HG03342 (cell line): ENCODE data around the gene CPA1.
"Not testable (repeated sequence)": the region's sequence is repeated elsewhere in the genome, so short reads cannot be mapped to it uniquely, and the experiment has no call there.

ENCODE experiments used
- ATAC-seq: cut with Tn5 transposase; IDR thresholded peaks from one replicate; pipeline ENCODE4 v1.9.1; 2021; ENCODE audit warnings: mild to moderate bottlenecking, moderate library complexity; ENCODE audit not compliant: unreplicated experiment

Gene CPA1

DNA sequence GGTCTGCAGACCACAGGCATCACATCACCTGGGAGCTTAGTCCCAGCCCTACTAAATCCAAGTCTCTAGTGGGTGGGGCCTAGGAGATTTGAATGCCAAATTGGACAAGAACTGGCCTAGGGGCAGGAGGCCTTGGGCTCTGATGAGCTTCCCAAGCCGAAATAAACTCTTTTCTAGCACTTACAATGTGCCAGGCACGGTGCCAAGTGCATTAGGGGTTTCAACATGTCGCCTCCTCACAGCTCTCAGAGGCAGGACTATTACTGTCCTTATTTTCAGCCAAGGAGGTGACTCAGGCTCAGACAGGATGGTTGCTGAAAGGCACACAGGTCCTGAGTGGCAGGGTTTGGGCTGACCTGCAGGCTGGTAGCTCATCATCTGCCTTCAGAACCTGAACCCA lies 9.2 kb upstream of the CPA1 start:
- ATAC-seq: no peak

DNA sequence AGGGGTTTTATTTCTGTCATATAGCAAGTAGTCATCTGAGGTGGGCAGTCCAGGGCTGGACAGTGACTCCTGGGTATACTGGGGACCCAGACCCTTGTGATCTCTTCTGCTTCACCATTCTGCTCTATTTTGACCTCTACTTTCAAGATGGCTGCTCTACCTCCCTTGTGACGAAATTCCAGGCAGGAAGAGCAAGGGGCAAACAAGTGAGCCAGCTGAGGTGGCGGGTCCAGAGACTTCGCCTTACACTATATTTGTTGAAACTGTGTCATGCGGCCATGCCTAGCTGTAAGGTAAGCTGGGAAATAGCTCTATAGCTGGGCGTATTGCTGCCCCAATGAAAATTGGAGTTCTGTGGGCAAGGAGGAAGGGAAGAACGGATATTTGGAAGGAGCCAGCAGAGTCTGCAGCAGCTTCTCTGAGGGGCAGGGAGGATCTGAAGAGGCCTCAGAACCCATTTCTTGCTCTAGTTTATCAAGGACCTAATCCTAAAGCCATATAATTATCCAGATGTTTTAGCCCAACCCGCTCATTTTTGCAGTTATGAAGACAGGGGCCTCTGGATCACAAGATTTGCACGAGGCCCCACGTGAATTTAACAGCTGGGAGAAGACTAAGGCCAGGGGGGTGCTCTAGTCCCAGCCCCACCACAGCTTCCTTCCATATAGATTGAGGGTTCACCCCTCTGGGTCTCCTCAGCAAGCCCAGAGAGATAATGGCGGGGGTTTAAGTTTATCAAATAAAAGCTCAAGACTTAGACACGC lies 7.7 kb upstream of the CPA1 start:
- no peak for ATAC-seq

- no peak for ATAC-seq
Measured at GRCh38 chr7:130374507-130374906, 5.8 kb upstream of the CPA1 start.

DNA sequence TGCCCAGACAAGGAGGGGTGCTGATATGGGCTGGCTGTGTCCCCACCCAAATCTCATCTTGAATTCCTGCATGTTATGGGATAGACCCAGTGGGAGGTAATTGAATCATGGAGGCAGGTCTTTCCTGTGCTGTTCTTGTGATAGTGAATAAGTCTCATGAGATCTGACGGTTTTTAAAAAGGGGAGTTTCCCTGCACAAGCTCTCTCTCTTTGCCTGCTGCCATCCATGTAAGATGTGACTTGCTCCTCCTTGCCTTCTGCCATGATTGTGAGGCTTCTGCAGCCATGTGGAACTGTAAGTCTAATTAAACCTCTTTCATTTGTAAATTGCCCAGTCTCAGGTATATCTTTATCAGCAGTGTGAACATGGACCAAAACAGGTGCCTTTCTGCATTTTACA lies 3.8 kb upstream of the CPA1 start:
- not testable (repeated sequence) for ATAC-seq

GRCh38 chr7:130377178-130377577 lies 3.1 kb upstream of the CPA1 start:
- ATAC-seq: no peak

DNA sequence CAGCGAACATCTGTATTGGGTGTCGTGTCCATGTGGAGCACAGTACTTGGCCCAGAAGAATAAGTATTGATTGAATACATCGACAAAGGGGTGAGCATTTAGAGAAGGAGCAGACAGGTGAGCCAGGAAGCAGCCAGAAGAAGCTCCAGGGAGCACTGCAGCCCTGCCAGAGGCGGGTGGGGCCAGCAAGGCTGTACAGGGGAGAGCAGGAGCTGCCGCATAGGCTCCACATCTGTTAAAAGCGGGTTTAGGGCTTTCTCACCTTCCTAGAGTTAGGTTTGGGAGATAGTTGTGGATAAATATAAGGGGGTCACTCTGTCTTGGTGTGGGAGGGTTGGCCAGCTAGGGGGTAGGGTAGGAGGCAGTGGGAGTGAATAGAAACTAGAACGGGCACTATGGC lies 1.3 kb upstream of the CPA1 start:
- no peak for ATAC-seq

DNA sequence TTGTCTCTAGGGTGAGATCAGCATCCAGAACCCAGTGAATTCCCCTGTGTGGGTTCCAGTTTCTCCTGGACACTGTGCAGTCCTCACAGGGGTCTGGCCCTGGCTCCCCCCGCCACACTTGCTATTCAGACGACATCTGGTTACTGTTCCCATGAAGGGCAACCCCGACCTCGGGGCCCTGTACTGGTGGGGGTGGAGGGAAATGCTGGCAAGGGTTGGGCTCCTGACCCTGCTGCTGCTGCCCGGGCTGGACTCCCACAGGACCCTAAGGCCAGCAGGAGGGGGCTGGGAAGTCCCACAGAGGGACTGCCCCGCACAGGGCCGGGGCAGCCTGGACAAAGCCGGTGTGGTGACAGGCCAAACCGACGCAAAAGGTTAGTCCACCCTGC lies 768 bp upstream of the CPA1 start:
- ATAC-seq: no peak

GRCh38 chr7:130380861-130381455 lies 664 bp downstream of the CPA1 start:
- no peak for ATAC-seq

DNA sequence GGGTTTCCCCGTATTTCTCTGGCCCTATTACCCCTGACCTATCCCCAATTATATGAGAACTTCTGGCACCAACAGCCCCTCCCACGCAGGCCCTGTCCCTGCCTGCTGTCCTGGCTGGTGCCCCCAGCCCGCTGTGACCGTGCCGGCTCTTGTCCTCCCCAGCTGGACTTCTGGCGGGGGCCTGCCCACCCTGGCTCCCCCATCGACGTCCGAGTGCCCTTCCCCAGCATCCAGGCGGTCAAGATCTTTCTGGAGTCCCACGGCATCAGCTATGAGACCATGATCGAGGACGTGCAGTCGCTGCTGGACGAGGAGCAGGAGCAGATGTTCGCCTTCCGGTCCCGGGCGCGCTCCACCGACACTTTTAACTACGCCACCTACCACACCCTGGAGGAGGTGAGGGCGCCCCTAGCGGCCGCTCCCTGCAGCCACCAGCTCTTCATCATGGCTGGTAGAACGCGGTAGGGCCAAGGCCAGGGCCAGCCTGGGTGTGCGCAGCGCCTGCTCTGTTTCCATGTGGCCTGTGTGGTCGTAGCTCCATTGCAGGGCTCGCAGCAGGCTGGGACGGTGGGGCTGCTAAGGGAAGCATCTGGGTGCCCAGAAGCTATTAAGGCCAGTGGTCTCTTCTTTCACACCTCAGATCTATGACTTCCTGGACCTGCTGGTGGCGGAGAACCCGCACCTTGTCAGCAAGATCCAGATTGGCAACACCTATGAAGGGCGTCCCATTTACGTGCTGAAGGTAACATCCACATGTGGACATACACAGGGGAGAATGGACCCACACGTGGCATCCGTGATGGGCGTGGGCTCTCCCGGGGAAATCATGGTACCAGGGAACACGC lies 1.4 kb downstream of the CPA1 start:
- no peak for ATAC-seq

GRCh38 chr7:130383187-130383980 lies 3.1 kb downstream of the CPA1 start:
- ATAC-seq: no peak

DNA sequence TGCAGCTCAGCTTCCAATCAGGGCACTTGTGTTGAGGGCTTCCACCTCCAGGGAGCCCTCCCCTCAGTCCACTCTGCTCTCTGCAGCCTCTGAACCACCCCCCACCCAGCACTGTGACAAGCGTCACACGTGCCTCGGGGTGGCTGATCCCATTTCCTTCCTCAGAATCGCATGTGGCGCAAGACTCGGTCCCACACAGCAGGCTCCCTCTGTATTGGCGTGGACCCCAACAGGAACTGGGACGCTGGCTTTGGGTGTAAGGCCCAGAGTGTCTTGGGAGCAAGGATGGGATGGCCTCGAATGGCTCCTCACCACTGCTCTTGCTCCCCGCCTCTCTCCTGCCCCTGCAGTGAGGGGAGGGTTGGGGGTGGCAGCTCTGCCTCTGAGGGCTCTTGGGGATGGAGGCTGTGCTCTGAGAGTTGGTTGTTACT lies 4.1 kb downstream of the CPA1 start:
- no peak for ATAC-seq

GRCh38 chr7:130384841-130385599 lies 4.7 kb downstream of the CPA1 start:
- no peak for ATAC-seq

GRCh38 chr7:130385600-130386066 lies 5.3 kb downstream of the CPA1 start:
- no peak for ATAC-seq

- no peak for ATAC-seq
Measured at GRCh38 chr7:130386876-130387275, 6.6 kb downstream of the CPA1 start.

DNA sequence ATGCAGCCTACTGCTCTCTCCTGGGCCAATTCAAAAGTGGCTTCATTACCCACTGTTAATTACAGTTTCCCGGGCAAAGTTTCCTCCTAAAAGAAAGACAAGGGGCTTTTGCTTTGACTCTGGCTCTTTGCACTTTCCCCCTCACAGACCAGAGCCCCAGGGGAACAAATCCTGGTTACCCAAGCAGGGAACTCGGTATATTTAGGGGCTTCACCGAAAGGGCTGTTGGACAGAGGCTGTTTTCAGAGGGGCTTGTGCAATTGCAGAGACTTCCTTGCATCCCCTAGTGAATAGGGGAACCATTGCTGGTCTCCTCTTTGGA lies 7.0 kb downstream of the CPA1 start:
- ATAC-seq: no peak

DNA sequence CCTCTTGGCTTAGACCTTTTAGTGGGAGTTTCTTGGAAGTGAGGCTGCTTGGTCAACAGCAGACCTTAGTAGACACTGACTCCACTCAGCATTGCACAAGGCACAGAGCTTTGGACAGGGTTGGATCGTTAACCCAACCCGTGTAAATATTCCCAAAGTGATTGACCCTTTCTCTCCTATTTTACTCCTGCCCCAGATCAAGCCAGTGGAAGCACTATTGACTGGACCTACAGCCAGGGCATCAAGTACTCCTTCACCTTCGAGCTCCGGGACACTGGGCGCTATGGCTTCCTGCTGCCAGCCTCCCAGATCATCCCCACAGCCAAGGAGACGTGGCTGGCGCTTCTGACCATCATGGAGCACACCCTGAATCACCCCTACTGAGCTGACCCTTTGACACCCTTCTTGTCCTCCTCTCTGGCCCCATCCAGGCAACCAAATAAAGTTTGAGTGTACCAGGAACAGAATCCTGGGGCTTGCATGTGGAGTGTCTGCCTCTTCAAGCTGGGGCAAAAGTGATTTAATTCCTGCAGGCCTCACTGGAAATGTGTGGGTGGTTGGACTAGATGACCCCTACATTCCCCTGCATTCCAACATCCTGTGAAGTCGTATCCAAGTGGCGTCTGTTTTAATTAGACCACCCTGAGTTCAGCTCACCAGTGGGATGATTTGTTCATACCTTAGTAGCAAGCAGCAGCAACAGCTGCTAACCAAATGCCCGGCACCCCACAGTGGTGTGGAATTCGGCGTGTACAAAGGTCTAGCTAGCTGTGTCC lies 7.5 kb downstream of the CPA1 start:
- no peak for ATAC-seq

GRCh38 chr7:130388671-130389070 lies 8.4 kb downstream of the CPA1 start:
- ATAC-seq: no peak

- no peak for ATAC-seq
Measured at GRCh38 chr7:130390486-130390885, 10.2 kb downstream of the CPA1 start.

DNA sequence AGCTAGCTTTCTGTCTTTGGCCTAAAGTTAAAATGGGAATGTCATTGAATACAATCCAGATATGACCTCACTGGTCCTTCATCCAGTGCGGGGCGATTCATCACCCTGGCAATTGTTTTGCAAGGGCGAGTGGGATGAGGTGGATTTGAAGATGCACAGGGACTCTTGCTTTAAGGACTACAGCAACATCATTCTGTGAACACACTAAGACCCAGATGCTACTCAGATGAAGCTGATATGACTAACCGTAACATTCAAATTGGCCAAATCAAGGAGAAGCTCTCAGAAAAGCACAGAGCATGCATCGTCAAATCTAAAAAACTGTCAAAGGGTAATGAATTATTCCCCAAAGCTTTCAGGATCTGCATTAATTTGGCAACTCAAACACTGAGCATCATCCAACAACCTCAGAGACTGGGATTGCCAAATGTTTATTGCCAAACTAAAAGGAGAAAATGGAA lies 12.8 kb downstream of the CPA1 start:
- ATAC-seq: no peak
